DMS 273 (cell line): ENCODE measurements around the gene GUCA2A.
A peak's percentile ranks its signal among the peaks of the same experiment; 100 is the strongest.
"Not testable (repeated sequence)": the region's sequence is repeated elsewhere in the genome, so short reads cannot be mapped to it uniquely, and the experiment has no call there.

Experiments
- DNase-seq: peaks from one replicate; lab custom pipeline; 2025; ENCODE audit not compliant: unreplicated experiment; lab: John Stamatoyannopoulos, UW

GUCA2A gene

GRCh38 chr1:42164551-42165420, at the start of gene GUCA2A:
TSS of gene GUCA2A (minus strand) at chr1:42164745. CDS start at chr1:42164712, 33 bp downstream.
- no peak for DNase-seq

GRCh38 chr1:42211224-42211623, 46.7 kb upstream of the GUCA2A start:
- peak; percentile 5 for DNase-seq

DNA sequence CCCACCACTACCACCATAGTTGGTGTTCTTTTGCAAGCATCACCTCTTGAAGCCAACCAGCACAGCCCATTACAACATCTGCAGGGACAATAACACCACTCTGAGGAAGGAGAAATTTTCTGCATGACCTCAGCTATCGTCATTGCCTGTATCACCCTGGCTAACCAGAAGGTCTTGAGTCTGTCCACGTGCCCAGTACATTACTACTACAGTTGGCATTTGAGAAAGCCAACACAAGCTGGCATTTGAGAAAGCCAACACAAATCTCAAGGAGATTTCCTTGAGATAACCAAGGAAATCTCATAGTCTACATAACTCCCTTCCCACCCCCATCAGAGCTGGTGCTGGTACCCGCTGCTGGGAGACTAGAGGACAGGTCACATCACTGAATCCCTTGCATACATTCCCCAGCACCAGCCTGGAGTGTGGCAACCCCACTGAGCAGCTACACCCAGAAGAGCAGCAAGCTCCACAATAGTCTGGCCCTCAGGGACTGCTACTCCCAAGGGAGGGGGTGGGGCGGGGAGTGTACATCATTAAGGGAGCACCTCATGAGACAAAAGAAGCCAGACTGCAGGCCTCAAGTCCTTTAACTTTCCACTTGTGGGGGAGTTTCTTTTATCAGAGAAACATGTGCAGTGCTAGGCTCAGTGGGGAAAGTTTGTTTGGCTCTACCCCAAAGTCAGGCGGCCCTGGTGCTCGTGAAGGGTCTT, 46.0 kb upstream of the GUCA2A start:
- DNase-seq: no peak

DNA sequence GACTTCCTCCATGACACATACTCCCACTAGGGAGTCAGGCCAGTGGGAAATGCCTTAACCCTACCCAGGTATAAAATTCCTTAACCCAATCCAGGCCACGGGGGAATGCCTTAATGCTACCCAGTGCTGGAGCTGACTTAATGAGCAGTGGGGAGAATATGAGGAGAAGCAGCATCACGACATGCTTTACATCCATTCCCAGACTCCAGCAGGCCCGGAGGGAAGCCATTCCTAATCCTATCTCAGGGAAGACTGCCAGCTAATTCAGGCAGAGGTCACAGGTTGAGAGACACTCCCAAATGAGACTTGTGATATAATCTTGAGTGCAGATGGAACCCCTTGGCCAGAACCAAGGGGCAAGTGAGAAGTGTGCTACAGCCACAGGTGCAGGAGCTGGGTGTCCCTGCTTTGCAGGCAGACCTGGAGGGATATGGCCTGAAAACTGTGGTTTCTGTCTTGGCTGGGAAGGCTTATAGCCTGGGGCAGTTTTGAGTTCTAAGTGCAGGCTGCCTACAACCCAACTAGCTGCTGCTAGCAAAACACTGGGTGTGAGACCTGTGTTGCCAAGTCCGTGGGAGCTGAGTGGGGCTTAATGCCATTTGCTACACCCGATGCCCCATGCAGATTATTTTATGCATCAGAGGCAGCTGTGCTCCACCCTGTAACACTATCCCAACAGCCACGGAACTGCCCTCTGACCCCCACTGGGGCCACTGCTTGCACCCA, 45.1 kb upstream of the GUCA2A start:
- DNase-seq: no peak

DNA sequence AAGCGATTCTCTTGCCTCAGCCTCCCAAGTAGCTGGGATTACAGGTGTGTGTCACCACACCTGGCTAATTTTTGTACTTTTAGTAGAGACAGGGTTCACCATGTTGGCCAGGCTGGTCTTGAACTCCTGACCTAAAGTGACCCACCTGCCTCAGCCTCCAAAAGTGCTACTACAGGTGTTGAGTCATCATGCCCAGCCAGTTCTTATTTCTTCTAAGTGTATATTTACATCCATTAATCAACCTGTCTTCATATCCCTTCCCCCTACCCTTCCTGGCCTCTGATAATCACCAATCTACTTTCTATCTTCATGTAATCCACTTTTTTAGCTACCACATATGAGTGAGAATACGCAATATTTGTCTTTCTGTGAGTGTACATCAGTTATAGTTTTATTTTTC, 42.4 kb upstream of the GUCA2A start:
- DNase-seq: not testable (repeated sequence)

GRCh38 chr1:42206164-42206563, 41.6 kb upstream of the GUCA2A start:
- DNase-seq: no peak

GRCh38 chr1:42201986-42202385, 37.4 kb upstream of the GUCA2A start:
- DNase-seq: no peak

GRCh38 chr1:42198251-42198650, 33.7 kb upstream of the GUCA2A start:
- no peak for DNase-seq

GRCh38 chr1:42195841-42196240, 31.3 kb upstream of the GUCA2A start:
- no peak for DNase-seq

DNA sequence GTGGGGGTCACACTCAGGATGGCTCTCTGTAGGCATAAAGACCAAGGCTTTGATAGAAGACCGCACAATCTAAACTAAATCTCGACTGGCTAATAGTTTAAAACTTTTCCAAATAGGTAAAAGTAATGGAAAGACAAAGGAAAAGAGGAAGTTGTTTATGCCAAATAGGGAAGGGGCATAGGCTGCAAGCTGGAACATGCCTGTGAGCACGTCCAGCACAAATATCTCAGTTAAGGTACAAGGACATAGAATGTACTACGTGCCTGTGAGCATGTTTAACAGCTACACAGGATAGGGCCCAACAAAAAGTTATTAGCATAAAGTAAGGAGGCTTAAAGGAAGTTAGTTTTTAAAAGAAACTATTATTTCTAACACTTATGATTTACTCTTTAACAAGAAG, 27.6 kb upstream of the GUCA2A start:
- no peak for DNase-seq

DNA sequence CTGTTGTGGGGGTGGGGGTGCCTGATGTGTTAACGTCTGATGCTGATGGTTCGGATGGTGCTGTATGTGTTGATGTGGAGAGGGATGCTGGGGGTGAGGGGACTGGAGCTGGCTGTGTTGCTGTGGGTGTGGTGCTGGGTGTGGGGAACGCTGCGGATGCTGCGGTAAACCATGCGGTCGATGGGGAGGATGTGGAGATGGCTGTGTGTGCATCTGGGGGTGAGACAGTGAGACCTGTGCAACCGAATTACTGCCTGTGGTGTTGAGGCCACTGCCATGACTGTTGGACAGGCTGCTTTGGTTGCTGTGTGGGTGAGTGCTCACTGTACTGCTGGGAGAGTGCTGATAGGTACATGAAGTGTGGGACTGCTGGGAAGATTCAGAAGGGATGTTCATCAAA, 26.8 kb upstream of the GUCA2A start:
- no peak for DNase-seq

DNA sequence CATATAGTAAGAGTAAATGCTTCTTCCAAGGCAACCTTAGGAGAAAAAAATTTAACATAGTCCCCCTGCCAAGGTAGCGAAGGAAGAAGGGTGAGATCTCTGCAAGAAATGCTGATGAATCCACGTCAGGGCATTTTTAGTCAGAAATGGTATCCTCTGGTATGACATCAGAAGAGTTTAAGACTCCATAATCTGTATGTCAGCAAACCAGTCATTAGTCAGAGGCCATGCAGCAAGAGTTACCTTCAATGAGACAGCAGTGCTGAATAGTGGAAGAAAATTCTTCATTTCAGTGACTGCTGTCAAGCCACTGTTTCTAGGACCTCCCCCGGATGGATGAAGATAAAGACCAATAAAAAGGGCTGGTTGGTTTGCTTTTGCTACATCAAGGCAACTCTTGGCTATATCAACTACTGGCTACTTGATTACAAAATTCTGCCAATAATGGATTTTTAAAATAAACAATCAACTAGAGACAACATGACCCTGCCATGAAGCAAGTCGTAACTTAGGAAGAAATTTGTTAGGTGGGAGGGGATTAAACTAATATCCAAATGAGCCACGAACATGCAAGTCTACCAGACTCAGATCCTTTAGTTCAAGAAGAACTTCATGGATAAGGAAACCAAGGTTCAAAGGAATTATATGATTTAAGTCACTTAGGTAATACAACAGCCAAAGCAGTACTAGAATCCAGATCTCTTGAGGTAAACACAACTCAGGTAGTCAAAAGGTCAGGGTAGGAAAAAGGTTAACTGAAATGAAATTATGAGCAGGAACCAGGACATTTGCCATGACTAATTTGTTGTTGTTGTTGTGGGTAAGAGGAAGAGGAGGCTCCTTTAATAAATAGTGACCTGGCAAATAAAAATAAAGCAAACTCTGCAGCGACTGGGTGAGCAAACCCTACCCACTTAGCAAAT, 25.6 kb upstream of the GUCA2A start:
- no peak for DNase-seq

- DNase-seq: no peak
Observed at GRCh38 chr1:42186152-42186551, 21.6 kb upstream of the GUCA2A start.

- no peak for DNase-seq
Observed at GRCh38 chr1:42184616-42185015, 20.1 kb upstream of the GUCA2A start.

DNA sequence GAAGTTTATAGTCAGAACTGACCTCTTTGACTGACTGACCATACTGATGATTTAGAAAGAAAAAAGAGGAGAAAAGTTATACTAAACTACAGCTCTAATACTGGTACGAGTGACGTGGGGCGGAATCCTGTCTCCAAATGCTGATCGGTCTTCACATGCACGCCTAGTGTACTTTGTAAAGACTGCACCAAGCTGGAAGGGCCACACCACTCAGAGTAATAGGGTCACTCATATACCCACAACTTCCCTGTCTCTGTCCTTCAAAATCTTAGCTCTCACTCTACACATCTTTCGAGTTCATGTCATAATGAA, 19.4 kb upstream of the GUCA2A start:
- DNase-seq: no peak

DNA sequence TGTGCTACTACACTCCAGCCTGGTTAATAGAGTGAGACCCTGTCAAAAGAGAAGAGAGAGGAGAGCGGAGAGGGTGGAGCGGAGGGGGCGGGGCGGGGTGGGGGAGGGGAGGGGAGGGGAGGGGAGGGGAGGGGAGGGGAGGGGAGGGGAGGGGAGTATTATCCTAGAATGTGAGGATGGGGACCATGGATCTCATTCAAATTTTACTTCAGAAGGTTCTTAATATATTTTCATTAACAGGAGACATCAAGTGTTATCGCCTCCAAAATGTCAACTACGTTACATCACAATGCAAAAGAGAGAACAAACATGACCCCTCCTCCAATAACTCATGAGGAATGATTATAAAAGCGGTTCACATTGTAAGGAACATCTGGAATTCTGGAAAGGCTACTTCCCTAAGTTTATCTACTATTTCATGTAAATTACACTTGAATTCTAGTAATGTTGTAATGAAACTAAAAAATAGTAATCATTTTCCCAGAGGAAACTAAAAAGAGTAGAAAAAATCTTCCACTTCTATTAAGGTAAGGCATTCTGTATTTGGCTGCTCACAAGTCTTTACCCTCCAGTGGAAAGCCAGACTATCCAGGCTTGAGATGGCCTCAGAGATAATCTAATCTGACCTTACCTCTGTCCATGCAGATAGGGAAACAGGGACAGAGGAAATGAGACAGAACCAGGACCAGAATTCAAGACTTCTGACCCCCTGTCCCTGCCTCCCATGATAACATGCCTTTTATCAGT, 18.8 kb upstream of the GUCA2A start:
- no peak for DNase-seq

- DNase-seq: no peak
Observed at GRCh38 chr1:42181687-42182086, 17.1 kb upstream of the GUCA2A start.

DNA sequence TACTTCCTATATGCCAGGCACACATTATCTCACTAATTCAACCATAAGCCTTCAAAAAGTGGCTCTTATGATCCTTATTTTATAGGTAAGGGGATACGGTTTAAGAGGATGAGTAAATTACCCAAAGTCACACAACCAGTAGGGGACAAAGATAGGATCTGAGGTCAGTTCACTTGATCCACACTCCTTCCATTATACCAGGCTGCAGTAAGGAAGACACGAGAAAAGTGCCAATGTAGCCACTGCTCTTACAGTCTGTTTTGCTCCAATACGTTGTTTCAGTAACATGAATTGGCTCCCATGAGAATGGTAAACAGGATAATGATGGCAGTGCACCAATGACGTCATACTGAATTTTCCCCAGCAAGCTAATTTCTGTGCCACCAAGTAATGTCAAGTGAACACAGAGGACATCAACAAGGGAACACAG, 15.4 kb upstream of the GUCA2A start:
- no peak for DNase-seq

DNA sequence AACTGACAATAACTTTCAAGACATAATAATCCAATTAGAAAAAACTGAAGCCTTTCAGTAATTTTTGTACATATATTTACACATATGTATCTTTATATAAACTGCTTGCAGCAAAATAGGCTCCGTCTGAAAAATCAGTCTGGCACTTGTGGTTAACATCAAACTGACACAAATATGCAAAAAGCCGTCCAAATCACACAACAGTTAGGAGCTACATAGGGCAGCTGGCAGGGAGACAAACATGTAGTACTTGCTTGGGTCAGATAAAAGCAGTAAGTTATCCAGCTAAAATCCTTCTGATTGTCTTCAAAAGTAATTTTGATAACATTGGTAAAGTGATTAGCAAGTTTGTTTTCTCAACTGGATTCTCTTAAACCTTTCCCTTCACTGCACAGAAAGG, 14.7 kb upstream of the GUCA2A start:
- no peak for DNase-seq

GRCh38 chr1:42178249-42178648, 13.7 kb upstream of the GUCA2A start:
- no peak for DNase-seq
